Measurements from ENCODE around the gene PSME2. TPM values are rescaled to one million over a fixed set of nuclear protein-coding genes. Genes with fewer than 3 reads are reported as not detected.

The PSME2 gene
- total and polyA plus RNA-seq, 2 of the 13 experiments (the other 11 are each of a cell fraction or from before 2014, with no cell fraction given), result 332 to 716 TPM

- TF ChIP-seq NFIC (IDR thresholded peaks at IDR 0.05; ENCODE audit: low read length) (no peak), ZBTB49 (CRISPR knock-in tag; IDR thresholded peaks at IDR 0.05; ENCODE audit: borderline replicate concordance) (no peak; the same call in 1 of the 2 replicates), ZBTB21 (CRISPR knock-in tag; IDR thresholded peaks at IDR 0.05) (peak; percentile 78), TBP (CRISPR knock-in tag; IDR thresholded peaks at IDR 0.05) (peak; percentile 31), HOXA5 (CRISPR knock-in tag; IDR thresholded peaks at IDR 0.05) (peak; percentile 98), GPBP1L1 (CRISPR knock-in tag; IDR thresholded peaks at IDR 0.05) (no peak), MTERF4 (CRISPR knock-in tag; IDR thresholded peaks at IDR 0.05) (peak; percentile 97), ZNF367 (CRISPR knock-in tag; IDR thresholded peaks at IDR 0.05; ENCODE audit: borderline replicate concordance) (0 out of 2 replicates have a peak, but pooled peaks have one; percentile 81), NRL (CRISPR knock-in tag; IDR thresholded peaks at IDR 0.05; ENCODE audit: borderline replicate concordance) (peak; percentile 93), ATF4 (CRISPR knock-in tag; IDR thresholded peaks at IDR 0.05) (no peak), KDM5B (CRISPR knock-in tag; IDR thresholded peaks at IDR 0.05; ENCODE audit: borderline replicate concordance) (peak; percentile 97; the same call in 1 of the 2 replicates), AGO2 (optimal IDR thresholded peaks at IDR 0.05; ENCODE audit: low read depth, low read length) (peak; percentile 91), XBP1 (CRISPR knock-in tag; IDR thresholded peaks at IDR 0.05) (peak; percentile 87; the same call in 1 of the 2 replicates), TMF1 (CRISPR knock-in tag; IDR thresholded peaks at IDR 0.05; ENCODE audit: low read depth) (peak; percentile 88; the same call in 1 of the 2 replicates), ZNF414 (CRISPR knock-in tag; IDR thresholded peaks at IDR 0.05) (peak; percentile 100), ZNF44 (CRISPR knock-in tag; IDR thresholded peaks at IDR 0.05) (no peak), CHCHD3 (CRISPR knock-in tag; IDR thresholded peaks at IDR 0.05) (no peak), FLYWCH1 (CRISPR knock-in tag; IDR thresholded peaks at IDR 0.05) (no peak), IRF2 (CRISPR knock-in tag; IDR thresholded peaks at IDR 0.05) (peak; percentile 100), JDP2 (CRISPR knock-in tag; IDR thresholded peaks at IDR 0.05; ENCODE audit: borderline replicate concordance) (no peak), ZSCAN30 (CRISPR knock-in tag; IDR thresholded peaks at IDR 0.05) (no peak; the same call in 1 of the 2 replicates), SIN3A (IDR thresholded peaks at IDR 0.05; ENCODE audit: borderline replicate concordance, low read depth, low read length) (peak; percentile 97), ZNF224 (CRISPR knock-in tag; IDR thresholded peaks at IDR 0.05) (peak; percentile 94; the same call in 1 of the 2 replicates), PPARG (CRISPR knock-in tag; conservative IDR thresholded peaks at IDR 0.05) (peak; percentile 88), FOXK2 (IDR thresholded peaks at IDR 0.05) (peak; percentile 85)
Observed at GRCh38 chr14:24113801-24114531, 32.4 kb downstream of the PSME2 start (continued).
